GM19397 (cell line): ENCODE measurements around the gene BBC3.
A peak's percentile ranks its signal among the peaks of the same experiment; 100 is the strongest.

Experiments
- ATAC-seq: cut with Tn5 transposase; IDR thresholded peaks from one replicate; pipeline ENCODE4 v1.9.1; 2021; ENCODE audit warnings: mild to moderate bottlenecking, moderate library complexity; ENCODE audit not compliant: unreplicated experiment

The BBC3 gene

GRCh38 chr19:47197141-47197540, 33.9 kb downstream of the BBC3 start:
- ATAC-seq = no peak

DNA sequence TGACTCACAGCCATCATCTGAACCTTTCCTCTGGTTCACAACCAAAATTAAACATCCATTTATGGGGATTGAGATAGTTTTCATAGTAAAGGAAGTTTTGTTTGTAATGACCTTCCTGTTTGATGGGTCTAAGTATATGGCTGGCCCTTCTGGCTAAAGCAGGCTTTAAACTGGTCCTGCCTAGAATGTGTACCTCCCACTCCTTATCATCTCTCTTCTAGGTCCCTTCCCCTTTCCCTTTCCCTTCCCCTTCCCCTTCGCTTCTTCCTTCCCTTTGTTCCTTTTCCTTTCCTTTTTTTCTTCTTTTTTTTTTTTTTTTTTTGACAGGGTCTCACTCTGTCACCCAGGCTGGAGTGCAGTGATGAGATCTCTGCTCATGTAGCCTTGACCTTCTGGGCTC, 35.6 kb downstream of the BBC3 start:
- ATAC-seq = no peak

GRCh38 chr19:47190167-47190727, 40.8 kb downstream of the BBC3 start:
- ATAC-seq = no peak

- ATAC-seq = no peak
Observed at GRCh38 chr19:47188507-47189033, 42.4 kb downstream of the BBC3 start.

DNA sequence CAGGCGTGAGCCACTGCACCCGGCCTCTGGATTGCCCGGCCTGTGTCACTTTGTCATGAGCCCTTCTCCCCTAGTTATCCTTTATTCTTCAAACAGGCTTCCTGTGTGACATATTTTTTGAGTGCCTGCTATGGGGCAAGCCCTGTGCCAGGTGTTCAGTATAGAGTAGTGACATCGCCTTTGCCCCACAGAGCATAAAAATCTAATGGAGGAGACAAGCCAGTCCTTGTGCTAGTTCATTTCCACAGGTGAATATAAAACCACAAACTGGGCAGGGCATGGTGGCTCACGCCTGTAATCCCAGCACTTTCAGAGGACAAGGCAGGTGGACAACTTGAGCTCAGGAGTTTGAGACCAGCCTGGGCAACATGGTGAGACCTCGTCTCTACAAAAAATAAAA, 43.2 kb downstream of the BBC3 start:
- no peak for ATAC-seq

GRCh38 chr19:47187335-47187655, 43.7 kb downstream of the BBC3 start:
- ATAC-seq = no peak

DNA sequence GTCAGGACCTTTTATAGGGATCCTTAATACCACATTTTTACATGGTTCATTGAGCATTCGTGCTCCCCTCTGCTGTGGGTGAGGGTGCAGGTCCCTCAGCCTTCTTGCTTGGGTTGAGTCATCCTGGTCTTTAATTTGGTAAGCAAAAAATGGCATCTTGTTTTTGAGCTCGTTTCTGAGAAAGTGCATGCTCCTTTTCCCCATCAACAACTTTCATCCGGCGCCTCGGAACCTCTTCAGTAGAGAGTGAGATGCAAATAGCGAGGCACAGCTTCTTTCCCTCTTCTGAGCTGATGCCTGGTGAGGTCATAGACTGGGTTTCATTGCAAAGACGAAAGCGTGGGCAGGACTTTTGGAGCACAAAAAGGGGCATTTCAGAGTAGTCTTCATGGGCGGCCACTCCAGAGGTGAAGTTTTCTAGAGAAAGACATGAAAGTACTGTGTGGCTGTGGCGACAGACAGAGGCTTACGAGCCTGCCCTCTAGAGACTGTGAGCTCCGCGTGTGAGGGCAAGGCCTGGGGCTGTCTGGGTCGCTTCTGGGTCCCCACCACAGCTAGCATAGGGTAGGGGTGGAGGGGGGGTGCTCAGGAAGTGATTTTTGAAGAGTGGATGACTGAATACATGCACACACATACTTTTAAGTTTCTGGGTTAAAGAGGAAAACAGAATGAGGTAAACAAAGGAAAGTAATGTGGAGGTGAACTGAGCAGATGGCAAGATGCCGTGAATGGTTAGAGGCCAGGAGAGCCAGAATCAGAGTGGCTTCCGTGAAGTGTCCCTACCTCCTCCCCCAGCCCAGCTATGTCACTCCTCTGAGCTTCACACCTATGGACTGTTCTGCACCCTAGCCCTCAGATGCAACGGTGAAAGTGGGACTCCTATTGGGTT, 44.3 kb downstream of the BBC3 start:
- peak; percentile 83 for ATAC-seq

- ATAC-seq = no peak
Observed at GRCh38 chr19:47183601-47184000, 47.4 kb downstream of the BBC3 start.

- ATAC-seq = no peak
Observed at GRCh38 chr19:47179653-47180310, 51.2 kb downstream of the BBC3 start.

- ATAC-seq = no peak
Observed at GRCh38 chr19:47176627-47177090, 54.3 kb downstream of the BBC3 start.

DNA sequence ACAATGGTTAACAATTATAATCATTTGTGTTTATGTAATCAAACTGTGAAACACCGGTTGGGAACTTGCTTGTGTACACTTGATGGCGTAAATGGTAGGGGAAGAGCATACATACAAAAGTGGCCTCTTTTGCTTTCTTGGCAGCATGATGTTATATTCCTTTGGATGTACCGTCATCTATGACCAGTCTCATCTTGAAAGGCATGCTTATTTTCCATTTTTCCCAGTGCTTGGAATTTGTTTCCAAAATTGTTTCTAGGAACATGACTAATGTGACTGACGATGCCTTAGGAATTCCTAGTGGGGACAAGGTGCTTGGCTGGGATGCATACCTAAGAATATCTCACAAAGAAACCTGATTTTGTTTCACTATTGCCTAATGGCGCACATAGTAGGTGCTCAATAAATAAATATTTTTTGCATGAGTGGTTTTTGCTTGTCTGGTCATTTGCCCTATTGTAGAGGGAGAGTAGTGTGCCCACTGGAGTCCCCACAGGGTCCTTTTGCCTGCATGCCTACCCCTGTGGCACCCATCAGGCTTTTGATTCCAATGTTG, 54.9 kb downstream of the BBC3 start:
- ATAC-seq = no peak

DNA sequence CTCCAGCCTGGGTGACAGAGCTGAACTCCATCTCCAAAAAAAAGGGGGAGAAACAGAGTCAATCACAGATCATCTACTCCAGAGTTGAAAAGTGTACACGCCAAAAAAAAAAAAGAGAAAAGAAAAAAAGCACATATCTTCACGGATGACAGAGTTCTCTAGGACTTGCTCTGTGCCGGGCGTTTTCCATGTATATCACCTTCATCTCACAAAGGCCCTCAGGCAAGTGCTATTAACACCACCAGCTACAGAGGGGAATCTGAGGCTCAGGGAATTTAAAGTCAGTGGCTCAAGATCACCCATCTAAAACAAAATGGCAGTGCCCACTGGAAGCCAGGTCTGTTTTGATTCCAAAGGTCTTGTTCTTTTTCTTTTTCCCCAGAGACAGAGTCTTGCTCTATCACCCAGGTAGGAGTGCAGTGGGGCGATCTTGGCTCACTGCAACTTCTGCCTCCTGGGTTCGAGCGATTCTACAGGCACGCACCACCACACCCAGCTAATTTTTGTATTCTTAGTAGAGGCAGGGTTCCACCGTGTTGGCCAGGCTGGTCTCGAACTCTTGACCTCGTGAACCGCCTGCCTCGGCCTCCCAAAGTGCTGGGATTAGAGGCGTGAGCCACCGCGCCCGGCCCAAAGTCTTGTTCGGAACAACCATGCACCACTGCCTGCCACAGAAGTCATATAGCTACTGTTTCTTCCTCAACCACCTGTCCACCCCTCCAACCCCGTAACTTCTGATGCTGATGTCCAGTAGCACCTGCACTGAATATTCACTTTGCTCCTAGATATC, 58.1 kb downstream of the BBC3 start:
- ATAC-seq = no peak
